ENCODE results near the gene JUNB. TPM values are rescaled to one million over a fixed set of nuclear protein-coding genes. Genes with fewer than 3 reads are reported as not detected.

The JUNB gene
- total and polyA plus RNA-seq, 2 of the 13 experiments (the other 11 are each of a cell fraction or from before 2014, with no cell fraction given), result 7.7 to 8.2 TPM

- no peak for TF ChIP-seq NFAT5 (CRISPR knock-in tag; IDR thresholded peaks at IDR 0.05)
- TF ChIP-seq SIX4 (CRISPR knock-in tag; IDR thresholded peaks at IDR 0.05), result no peak
- no peak for TF ChIP-seq ZNF790 (CRISPR knock-in tag; IDR thresholded peaks at IDR 0.05; ENCODE audit: borderline replicate concordance)
- TF ChIP-seq, protein P1, sequence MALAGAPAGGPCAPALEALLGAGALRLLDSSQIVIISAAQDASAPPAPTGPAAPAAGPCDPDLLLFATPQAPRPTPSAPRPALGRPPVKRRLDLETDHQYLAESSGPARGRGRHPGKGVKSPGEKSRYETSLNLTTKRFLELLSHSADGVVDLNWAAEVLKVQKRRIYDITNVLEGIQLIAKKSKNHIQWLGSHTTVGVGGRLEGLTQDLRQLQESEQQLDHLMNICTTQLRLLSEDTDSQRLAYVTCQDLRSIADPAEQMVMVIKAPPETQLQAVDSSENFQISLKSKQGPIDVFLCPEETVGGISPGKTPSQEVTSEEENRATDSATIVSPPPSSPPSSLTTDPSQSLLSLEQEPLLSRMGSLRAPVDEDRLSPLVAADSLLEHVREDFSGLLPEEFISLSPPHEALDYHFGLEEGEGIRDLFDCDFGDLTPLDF (CRISPR knock-in tag; IDR thresholded peaks at IDR 0.05), result no peak
- no peak for TF ChIP-seq SNAPC5 (CRISPR knock-in tag; IDR thresholded peaks at IDR 0.05; ENCODE audit: borderline replicate concordance)
- TF ChIP-seq NONO (IDR thresholded peaks at IDR 0.05), result no peak
- peak; percentile 92 for TF ChIP-seq NONO (CRISPR knock-in tag; conservative IDR thresholded peaks at IDR 0.05)
- TF ChIP-seq CBX5 (CRISPR knock-in tag; IDR thresholded peaks at IDR 0.05; ENCODE audit: borderline replicate concordance), result 0 out of 2 replicates have a peak, but pooled peaks have one; percentile 63
- TF ChIP-seq, protein P2, sequence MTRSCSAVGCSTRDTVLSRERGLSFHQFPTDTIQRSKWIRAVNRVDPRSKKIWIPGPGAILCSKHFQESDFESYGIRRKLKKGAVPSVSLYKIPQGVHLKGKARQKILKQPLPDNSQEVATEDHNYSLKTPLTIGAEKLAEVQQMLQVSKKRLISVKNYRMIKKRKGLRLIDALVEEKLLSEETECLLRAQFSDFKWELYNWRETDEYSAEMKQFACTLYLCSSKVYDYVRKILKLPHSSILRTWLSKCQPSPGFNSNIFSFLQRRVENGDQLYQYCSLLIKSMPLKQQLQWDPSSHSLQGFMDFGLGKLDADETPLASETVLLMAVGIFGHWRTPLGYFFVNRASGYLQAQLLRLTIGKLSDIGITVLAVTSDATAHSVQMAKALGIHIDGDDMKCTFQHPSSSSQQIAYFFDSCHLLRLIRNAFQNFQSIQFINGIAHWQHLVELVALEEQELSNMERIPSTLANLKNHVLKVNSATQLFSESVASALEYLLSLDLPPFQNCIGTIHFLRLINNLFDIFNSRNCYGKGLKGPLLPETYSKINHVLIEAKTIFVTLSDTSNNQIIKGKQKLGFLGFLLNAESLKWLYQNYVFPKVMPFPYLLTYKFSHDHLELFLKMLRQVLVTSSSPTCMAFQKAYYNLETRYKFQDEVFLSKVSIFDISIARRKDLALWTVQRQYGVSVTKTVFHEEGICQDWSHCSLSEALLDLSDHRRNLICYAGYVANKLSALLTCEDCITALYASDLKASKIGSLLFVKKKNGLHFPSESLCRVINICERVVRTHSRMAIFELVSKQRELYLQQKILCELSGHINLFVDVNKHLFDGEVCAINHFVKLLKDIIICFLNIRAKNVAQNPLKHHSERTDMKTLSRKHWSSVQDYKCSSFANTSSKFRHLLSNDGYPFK (CRISPR knock-in tag; IDR thresholded peaks at IDR 0.05; ENCODE audit: borderline replicate concordance), result peak; percentile 60; the same call in 1 of the 2 replicates
- no peak for TF ChIP-seq ZFYVE20 (CRISPR knock-in tag; IDR thresholded peaks at IDR 0.05; ENCODE audit: borderline replicate concordance, low read depth)
- 0 out of 2 replicates have a peak, but pooled peaks have one; percentile 60 for TF ChIP-seq ZNF335 (CRISPR knock-in tag; IDR thresholded peaks at IDR 0.05)
- TF ChIP-seq EZH2 (conservative IDR thresholded peaks at IDR 0.05; ENCODE audit: low read depth, low read length), result no peak
- peak; percentile 64 for TF ChIP-seq HNF1B (CRISPR knock-in tag; IDR thresholded peaks at IDR 0.05)
- TF ChIP-seq HES4 (CRISPR knock-in tag; IDR thresholded peaks at IDR 0.05; ENCODE audit: borderline replicate concordance), result no peak
- TF ChIP-seq XBP1 (CRISPR knock-in tag; IDR thresholded peaks at IDR 0.05), result no peak
- no peak for TF ChIP-seq IKZF1 (IDR thresholded peaks at IDR 0.05)
- no peak for TF ChIP-seq HMG20B (CRISPR knock-in tag; conservative IDR thresholded peaks at IDR 0.05)
- TF ChIP-seq, protein P3, sequence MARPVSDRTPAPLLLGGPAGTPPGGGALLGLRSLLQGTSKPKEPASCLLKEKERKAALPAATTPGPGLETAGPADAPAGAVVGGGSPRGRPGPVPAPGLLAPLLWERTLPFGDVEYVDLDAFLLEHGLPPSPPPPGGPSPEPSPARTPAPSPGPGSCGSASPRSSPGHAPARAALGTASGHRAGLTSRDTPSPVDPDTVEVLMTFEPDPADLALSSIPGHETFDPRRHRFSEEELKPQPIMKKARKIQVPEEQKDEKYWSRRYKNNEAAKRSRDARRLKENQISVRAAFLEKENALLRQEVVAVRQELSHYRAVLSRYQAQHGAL (CRISPR knock-in tag; IDR thresholded peaks at IDR 0.05; ENCODE audit: not compliant biosample characterization), result no peak
- no peak for TF ChIP-seq RNF2 (conservative IDR thresholded peaks at IDR 0.05; ENCODE audit: low read depth)
Measured at GRCh38 chr19:12766051-12766521, 25.2 kb upstream of the JUNB start (continued).

Data from HepG2 (cell line).